Nephron (organoid): ENCODE data around the gene IL22RA2.

ENCODE experiments used
- H3K27ac Mint-ChIP-seq, 3 experiments: 2 replicates each; pipeline ENCODE4 v1.8.0; 2020; ENCODE audit warnings: mixed read lengths in 3 of 3, mild to moderate bottlenecking in 2 of 3, moderate library complexity in 1 of 3
- H3K27me3 Mint-ChIP-seq: 2 replicates; pipeline ENCODE4 v1.8.0; 2021; ENCODE audit warnings: low read depth, mild to moderate bottlenecking, moderate library complexity, mixed read lengths
- H3K36me3 Mint-ChIP-seq: 2 replicates; pipeline ENCODE4 v1.8.0; 2020; ENCODE audit warnings: low read depth, mixed read lengths
- H3K4me1 Mint-ChIP-seq: 2 replicates; pipeline ENCODE4 v1.8.0; 2020; ENCODE audit warnings: mixed read lengths
- H3K4me3 Mint-ChIP-seq, 3 experiments: 2 replicates each; pipeline ENCODE4 v1.8.0; 2020; ENCODE audit warnings: mild to moderate bottlenecking in 3 of 3, mixed read lengths in 3 of 3, moderate library complexity in 2 of 3
- H3K9me3 Mint-ChIP-seq: 2 replicates; pipeline ENCODE4 v1.8.0; 2020; ENCODE audit warnings: mixed read lengths
- TF ChIP-seq, protein P1 (sequence below), 3 experiments: fragments of 200-600 bp; sonication (generic); IDR thresholded peaks; one replicate each; pipeline ENCODE4 v1.5.0; 2021; ENCODE audit warnings: antibody characterized with exemption in 3 of 3; ENCODE audit not compliant: unreplicated experiment in 3 of 3

IL22RA2 gene

DNA sequence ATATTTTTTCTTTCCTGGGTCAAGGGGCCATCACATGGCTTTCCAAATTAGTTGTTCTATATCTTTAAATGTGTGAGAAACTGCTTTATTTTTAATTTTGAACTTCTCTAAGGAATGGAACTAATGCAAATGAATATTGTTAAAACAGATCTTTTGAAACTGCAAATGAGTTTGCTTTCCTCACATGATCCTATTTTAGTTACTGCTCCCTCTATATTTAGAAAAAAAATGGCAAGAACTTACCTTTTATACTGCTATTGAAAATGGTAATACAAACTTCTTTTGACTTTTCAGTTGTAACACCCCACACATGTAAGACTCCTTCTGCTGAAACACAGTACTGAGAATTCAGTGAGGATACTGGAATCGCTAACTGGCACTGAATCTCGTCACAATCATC lies 29.8 kb upstream of the IL22RA2 start:
- TF ChIP-seq, protein P1, sequence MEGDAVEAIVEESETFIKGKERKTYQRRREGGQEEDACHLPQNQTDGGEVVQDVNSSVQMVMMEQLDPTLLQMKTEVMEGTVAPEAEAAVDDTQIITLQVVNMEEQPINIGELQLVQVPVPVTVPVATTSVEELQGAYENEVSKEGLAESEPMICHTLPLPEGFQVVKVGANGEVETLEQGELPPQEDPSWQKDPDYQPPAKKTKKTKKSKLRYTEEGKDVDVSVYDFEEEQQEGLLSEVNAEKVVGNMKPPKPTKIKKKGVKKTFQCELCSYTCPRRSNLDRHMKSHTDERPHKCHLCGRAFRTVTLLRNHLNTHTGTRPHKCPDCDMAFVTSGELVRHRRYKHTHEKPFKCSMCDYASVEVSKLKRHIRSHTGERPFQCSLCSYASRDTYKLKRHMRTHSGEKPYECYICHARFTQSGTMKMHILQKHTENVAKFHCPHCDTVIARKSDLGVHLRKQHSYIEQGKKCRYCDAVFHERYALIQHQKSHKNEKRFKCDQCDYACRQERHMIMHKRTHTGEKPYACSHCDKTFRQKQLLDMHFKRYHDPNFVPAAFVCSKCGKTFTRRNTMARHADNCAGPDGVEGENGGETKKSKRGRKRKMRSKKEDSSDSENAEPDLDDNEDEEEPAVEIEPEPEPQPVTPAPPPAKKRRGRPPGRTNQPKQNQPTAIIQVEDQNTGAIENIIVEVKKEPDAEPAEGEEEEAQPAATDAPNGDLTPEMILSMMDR (IDR thresholded peaks at IDR 0.05; ENCODE audit: unreplicated experiment in 3 of 3), result no peak
- peaks cover 67% of the 10 kb centered on the region for H3K36me3 Mint-ChIP-seq
- no peaks in the 10 kb centered on the region for H3K27me3 Mint-ChIP-seq
- H3K9me3 Mint-ChIP-seq, result peaks cover 11% of the 10 kb centered on the region
- H3K4me3 Mint-ChIP-seq, result no peak overlapping the region
- no peak overlapping the region for H3K27ac Mint-ChIP-seq
- H3K4me1 Mint-ChIP-seq, result peaks cover 5% of the 10 kb centered on the region

DNA sequence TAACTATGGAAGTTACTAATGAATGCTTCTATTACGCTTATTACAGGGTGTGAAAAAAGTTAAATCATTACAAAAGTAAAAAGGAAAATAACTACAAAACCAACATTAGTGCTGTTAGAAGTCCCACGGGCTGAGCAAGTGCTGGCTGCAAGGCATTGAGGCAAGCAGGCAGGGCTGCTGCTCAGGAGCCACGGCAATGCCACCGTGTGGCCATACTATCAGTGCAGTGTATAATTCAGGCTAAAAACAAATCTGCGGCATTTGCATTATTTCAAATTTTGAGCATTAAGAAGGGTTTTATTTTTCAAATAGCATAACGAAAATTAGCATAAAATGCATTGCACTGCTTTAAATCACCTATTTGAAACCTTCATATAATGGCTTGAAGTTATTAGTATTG lies 28.6 kb upstream of the IL22RA2 start:
- peaks cover 5% of the 10 kb centered on the region for H3K9me3 Mint-ChIP-seq
- TF ChIP-seq, protein P1 (IDR thresholded peaks at IDR 0.05; ENCODE audit: unreplicated experiment in 3 of 3), result no peak
- peaks cover 64% of the 10 kb centered on the region for H3K36me3 Mint-ChIP-seq
- no peaks in the 10 kb centered on the region for H3K27me3 Mint-ChIP-seq
- H3K4me3 Mint-ChIP-seq, result no peak overlapping the region
- peaks cover 5% of the 10 kb centered on the region for H3K4me1 Mint-ChIP-seq
- no peak overlapping the region for H3K27ac Mint-ChIP-seq

DNA sequence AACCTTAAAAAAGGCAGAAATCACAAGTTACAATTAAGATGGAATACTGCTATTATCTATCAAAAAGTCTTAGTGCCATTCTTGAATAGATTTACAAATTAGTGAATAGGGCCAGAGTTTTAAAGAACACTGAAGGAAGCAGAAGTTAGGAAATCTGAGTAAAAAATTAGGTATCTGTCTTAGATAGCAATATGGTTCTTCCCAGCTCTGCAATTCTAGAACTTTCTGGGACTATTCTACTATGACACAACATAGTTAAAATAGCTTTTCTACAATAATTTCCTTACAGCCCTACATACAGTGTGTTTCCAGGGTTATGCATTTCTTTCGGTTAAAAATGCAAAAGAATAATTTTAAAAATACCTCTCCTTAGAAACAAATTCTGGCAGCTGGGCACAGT lies 27.6 kb upstream of the IL22RA2 start:
- Mint-ChIP-seq H3K27me3 (no peaks in the 10 kb centered on the region), H3K4me1 (peaks cover 3% of the 10 kb centered on the region), H3K36me3 (peaks cover 63% of the 10 kb centered on the region), H3K4me3 (no peak overlapping the region), H3K9me3 (no peaks in the 10 kb centered on the region), H3K27ac (no peak overlapping the region)
- TF ChIP-seq, protein P1 (IDR thresholded peaks at IDR 0.05; ENCODE audit: unreplicated experiment in 3 of 3), result no peak

DNA sequence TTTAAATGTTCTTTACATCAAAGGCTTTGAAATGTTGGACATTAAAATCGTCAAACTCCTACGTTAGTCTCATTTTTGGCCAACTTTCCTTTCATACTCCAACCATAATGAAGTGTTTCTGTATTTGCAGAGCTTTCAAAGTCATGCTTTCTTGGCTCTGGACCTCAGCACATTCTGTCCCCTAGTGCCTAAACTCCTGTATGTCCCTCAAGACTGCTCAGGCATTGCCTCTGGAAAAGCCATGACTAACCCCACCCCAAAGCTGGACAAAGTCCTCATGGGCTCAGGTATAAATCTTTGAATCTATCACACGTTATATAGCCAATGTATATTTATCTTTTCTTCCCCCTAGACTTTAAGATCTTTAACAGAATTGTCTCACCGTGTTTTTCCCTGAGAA lies 26.8 kb upstream of the IL22RA2 start:
- Mint-ChIP-seq H3K27ac (no peak overlapping the region), H3K36me3 (peaks cover 61% of the 10 kb centered on the region), H3K9me3 (no peaks in the 10 kb centered on the region), H3K27me3 (no peaks in the 10 kb centered on the region), H3K4me3 (no peak overlapping the region), H3K4me1 (peaks cover 5% of the 10 kb centered on the region)
- TF ChIP-seq, protein P1 (IDR thresholded peaks at IDR 0.05; ENCODE audit: unreplicated experiment in 3 of 3), result no peak

DNA sequence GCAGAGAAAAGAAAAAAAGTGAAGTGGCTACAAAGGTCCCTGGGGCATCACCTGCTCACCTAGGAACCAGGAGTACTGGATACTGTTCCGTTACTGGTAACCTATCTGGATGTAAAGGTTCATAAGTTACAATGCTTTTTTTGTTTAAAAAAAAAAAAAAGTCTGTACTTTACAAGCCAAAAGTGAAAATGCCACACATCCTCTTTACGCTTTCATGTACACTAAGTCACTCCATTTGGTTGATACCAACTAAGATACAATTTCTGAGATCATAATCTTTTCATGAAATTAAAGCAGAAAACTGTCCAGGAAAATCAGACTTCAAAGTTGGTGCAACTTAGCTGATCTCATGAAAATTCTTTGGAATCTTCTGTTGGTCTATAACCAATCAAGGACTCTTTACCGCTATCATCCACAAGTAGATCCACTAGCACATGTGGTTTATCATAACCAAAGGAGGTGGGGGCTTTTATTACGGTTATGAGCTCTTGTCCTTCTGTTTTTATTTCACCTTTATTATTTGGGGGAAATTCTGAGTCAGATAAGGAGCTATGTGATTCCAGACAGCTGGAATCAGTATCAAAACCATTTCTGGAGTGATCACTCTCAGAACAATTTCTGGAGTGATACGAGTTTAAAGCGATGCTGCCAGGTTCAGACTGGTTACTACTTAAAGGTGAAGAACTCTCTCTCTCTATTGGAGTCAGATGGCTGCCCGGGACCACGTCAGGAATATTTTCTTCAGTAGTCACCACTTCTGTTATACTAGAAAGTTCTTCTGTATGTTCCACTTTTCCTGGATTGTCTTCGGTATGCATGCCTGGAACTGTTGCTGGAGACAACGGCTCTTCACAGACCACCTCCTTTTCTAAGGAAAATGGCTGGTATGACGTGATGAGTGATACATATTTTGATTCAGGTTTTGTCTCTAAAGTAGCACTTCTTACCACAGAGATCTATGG lies 24.5 kb upstream of the IL22RA2 start:
- H3K27ac Mint-ChIP-seq, result no peak overlapping the region
- H3K9me3 Mint-ChIP-seq, result no peaks in the 10 kb centered on the region
- no peaks in the 10 kb centered on the region for H3K27me3 Mint-ChIP-seq
- H3K4me3 Mint-ChIP-seq, result no peak overlapping the region
- peaks cover 5% of the 10 kb centered on the region for H3K4me1 Mint-ChIP-seq
- peaks cover 42% of the 10 kb centered on the region for H3K36me3 Mint-ChIP-seq
- TF ChIP-seq, protein P1 (IDR thresholded peaks at IDR 0.05; ENCODE audit: unreplicated experiment in 3 of 3), result no peak
